ENCODE data around the gene RHOV. TPM values are rescaled to one million over a fixed set of nuclear protein-coding genes. Genes with fewer than 3 reads are reported as not detected.

RHOV gene
- total and polyA plus RNA-seq, 10 of the 15 experiments (the other 5 are each of a cell fraction or from before 2014, with no cell fraction given) = 0.24 to 39.3 (median 9.3) TPM

DNA sequence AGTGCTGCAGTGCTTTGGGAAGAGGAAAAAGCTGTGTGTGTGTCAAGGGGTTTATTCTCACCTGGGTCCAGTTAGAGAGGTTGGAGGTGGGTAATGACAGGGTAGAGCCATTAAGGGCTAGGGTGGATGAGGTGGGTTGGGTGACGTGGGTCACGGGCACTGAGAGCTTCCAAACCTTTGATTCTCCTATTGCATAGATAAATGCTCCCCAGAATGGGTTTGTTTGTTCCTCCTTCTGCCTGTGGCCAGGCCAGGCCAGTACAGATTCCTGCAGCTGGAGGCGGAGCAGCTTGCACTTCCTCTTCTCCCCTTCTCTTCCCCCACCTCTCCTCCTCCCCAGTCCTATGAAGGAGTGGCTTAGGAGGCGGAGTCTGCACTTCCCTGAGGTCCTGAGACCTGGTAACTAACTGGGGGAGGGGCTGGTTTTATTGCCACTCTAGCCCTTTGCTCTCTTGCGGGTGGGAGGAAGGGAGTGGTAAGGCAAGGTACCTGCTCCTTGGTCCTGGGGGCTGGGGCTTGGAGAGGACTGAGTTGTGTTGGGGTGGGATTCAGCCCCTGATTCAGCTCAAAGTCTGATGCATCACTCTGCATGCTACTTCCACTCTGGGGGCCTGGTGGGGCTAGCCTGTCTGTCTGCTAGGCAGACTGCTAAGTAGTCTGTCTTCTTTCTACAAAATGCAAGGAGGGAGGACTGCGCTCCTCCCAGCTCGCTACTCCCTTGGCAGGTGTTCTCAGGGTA is 26.6 kb downstream of the RHOV start:
- H3K4me3 ChIP-seq = peak overlapping the region; percentile 45; the same call in 1 of the 2 replicates
- peak; percentile 82 for ATAC-seq
- peaks cover 1 to 3% of the 10 kb centered on the region in 2 experiments; a peak in 1 of 4 replicates for H3K27me3 ChIP-seq (replicated peaks in 1 of 2; ENCODE audit: control insufficient read depth in 2 of 2, insufficient read depth in 2 of 2, low read length in 1 of 2)
- no peaks in the 10 kb centered on the region for H3K79me2 ChIP-seq (ENCODE audit: control insufficient read depth, insufficient read depth, low read length)
- intact Hi-C loops (cut with micrococcal nuclease; ENCODE audit: unreplicated experiment) (loop anchor here (5.0 to 10.0 kb wide), 2 partner anchors 40 to 267 kb away; partner anchors contain the start of genes DNAJC17, INO80 and ZFYVE19), in situ Hi-C loops (cut with MboI) (no loop called here)
- DNase-seq (ENCODE audit: low read depth, low spot score) = peak; percentile 57
- H3K9me3 ChIP-seq (replicated peaks; ENCODE audit: control insufficient read depth, insufficient read depth, low read length) = no peaks in the 10 kb centered on the region
- peak overlapping the region; percentile 45 for H3K9ac ChIP-seq (ENCODE audit: control insufficient read depth, insufficient read depth, low read length)
- peak overlapping the region; percentile 86 for H3K4me2 ChIP-seq (ENCODE audit: control insufficient read depth, insufficient read depth)
- H3K4me1 ChIP-seq (ENCODE audit: control insufficient read depth, insufficient read depth, low read length) = peaks cover 26% of the 10 kb centered on the region
- peak overlapping the region; percentile 76 for H3K27ac ChIP-seq (ENCODE audit: control insufficient read depth, insufficient read depth)
- ChIA-PET POLR2A (interaction anchor here (0.5 to 5.0 kb wide), 12 partner anchors 10 to 580 kb away, joined by 3 to 39 read pairs (median 4); partner anchors contain the start of genes DNAJC17, RHOV, VPS18 and ZFYVE19), RAD21 (ENCODE audit: unreplicated experiment) (interaction anchor here (0.8 to 5.0 kb wide), 10 partner anchors 11 to 65 kb away, joined by 3 to 41 read pairs (median 6); partner anchors contain the start of genes PPP1R14D, RHOV and VPS18), CTCF (interaction anchor here (0.9 to 8.8 kb wide), 12 partner anchors 11 to 168 kb away, joined by 3 to 140 read pairs (median 4); partner anchors contain the start of genes DNAJC17, VPS18 and ZFYVE19), SMC1A (ENCODE audit: uncharacterized antibody, unreplicated experiment) (interaction anchor here (0.6 to 5.0 kb wide), 16 partner anchors 11 to 169 kb away, joined by 3 to 47 read pairs (median 4); partner anchors contain the start of genes DNAJC17, VPS18 and ZFYVE19)
- H4K20me1 ChIP-seq (ENCODE audit: control insufficient read depth, insufficient read depth) = no peaks in the 10 kb centered on the region
- no peaks in the 10 kb centered on the region for H3K36me3 ChIP-seq (ENCODE audit: control insufficient read depth in 2 of 2, insufficient read depth in 2 of 2, low read length in 1 of 2)
- H2AFZ ChIP-seq (ENCODE audit: control insufficient read depth, low read depth, low read length) = peak overlapping the region; percentile 13
- no TSS peak for BruUV-seq (replicated peaks)
- 59% methylated on average over 7 of the region's 7 CpGs for WGBS (ENCODE audit: insufficient coverage, insufficient replicate concordance, low lambda C conversion rate, missing lambda C conversion rate)
- FAIRE-seq = peak; percentile 49
- TF ChIP-seq, protein P1, sequence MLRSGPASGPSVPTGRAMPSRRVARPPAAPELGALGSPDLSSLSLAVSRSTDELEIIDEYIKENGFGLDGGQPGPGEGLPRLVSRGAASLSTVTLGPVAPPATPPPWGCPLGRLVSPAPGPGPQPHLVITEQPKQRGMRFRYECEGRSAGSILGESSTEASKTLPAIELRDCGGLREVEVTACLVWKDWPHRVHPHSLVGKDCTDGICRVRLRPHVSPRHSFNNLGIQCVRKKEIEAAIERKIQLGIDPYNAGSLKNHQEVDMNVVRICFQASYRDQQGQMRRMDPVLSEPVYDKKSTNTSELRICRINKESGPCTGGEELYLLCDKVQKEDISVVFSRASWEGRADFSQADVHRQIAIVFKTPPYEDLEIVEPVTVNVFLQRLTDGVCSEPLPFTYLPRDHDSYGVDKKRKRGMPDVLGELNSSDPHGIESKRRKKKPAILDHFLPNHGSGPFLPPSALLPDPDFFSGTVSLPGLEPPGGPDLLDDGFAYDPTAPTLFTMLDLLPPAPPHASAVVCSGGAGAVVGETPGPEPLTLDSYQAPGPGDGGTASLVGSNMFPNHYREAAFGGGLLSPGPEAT (IDR thresholded peaks at IDR 0.05; ENCODE audit: low read depth) = peak; percentile 71
- TF ChIP-seq MTA2 (IDR thresholded peaks at IDR 0.05; ENCODE audit: low read depth) = no peak
- TF ChIP-seq IKZF2 (IDR thresholded peaks at IDR 0.05) = peak; percentile 48 to 52; a peak in 2 of 4 replicates
- TF ChIP-seq JUND (IDR thresholded peaks at IDR 0.05; ENCODE audit: low read depth, low read length) = no peak
- TF ChIP-seq EED (IDR thresholded peaks at IDR 0.05; ENCODE audit: low read depth) = peak; percentile 58
- peak; percentile 68 for TF ChIP-seq CHD2 (IDR thresholded peaks at IDR 0.05; ENCODE audit: borderline replicate concordance, low read depth, low read length)
- no peak for TF ChIP-seq MEF2A (IDR thresholded peaks at IDR 0.05; ENCODE audit: insufficient read depth, low read depth, low read length)
- TF ChIP-seq HDGF (IDR thresholded peaks at IDR 0.05) = peak; percentile 48; the same call in 1 of the 2 replicates
- TF ChIP-seq BHLHE40 (IDR thresholded peaks at IDR 0.05; ENCODE audit: borderline replicate concordance in 1 of 2, low read depth in 2 of 2, low read length in 1 of 2) = peak in 1 of 2 experiments; percentile 36; a peak in 1 of 4 replicates
- TF ChIP-seq HSF1 (IDR thresholded peaks at IDR 0.05; ENCODE audit: low read depth, low read length) = 0 out of 2 replicates have a peak, but pooled peaks have one; percentile 25
- TF ChIP-seq CBX5 (IDR thresholded peaks at IDR 0.05; ENCODE audit: low read depth) = no peak
- TF ChIP-seq TAF1 (IDR thresholded peaks at IDR 0.05; ENCODE audit: borderline replicate concordance, low read depth, low read length) = peak; percentile 34; the same call in 1 of the 2 replicates
- TF ChIP-seq HCFC1 (IDR thresholded peaks at IDR 0.05; ENCODE audit: low read length) = peak; percentile 17; the same call in 1 of the 2 replicates
- TF ChIP-seq EZH2 (IDR thresholded peaks at IDR 0.05; ENCODE audit: borderline replicate concordance, control insufficient read depth, low read depth, low read length) = no peak
- no peak for TF ChIP-seq YBX1 (IDR thresholded peaks at IDR 0.05)
- TF ChIP-seq CBFB (IDR thresholded peaks at IDR 0.05; ENCODE audit: low read depth) = no peak
- peak; percentile 55 for TF ChIP-seq ATF7 (IDR thresholded peaks at IDR 0.05; ENCODE audit: low read depth)
- no peak for TF ChIP-seq STAT3 (IDR thresholded peaks at IDR 0.05; ENCODE audit: low read depth, low read length)
- no peak for TF ChIP-seq GABPA (IDR thresholded peaks at IDR 0.05; ENCODE audit: low read depth)
- TF ChIP-seq IKZF1 (conservative IDR thresholded peaks at IDR 0.05) = peak; percentile 72; the same call in 1 of the 2 replicates
- TF ChIP-seq ZNF384 (IDR thresholded peaks at IDR 0.05; ENCODE audit: borderline replicate concordance, low read depth, low read length) = no peak
